Left lung (tissue), 10 donors: ENCODE measurements around the gene PCSK6. TPM values are rescaled to one million over a fixed set of nuclear protein-coding genes. Genes with fewer than 3 reads are reported as not detected.

ENCODE experiments used
- ATAC-seq: fragments of 200-7000 bp; cut with Tn5 transposase; one replicate; pipeline ENCODE4 v1.9.1; 2020; ENCODE audit warnings: moderate library complexity
- DNase-seq, 4 donors: peaks; one replicate each; pipeline ENCODE4 v3.0.0-alpha.2; 2013 to 2020
- H3K27ac ChIP-seq, 2 donors: fragments of 200-600 bp; sonication (generic) in 1 of 2; one replicate each; pipeline versions ENCODE4 v1.5.0 to v1.8.0; 2020 to 2021
- H3K27me3 ChIP-seq, 2 donors: fragments of 200-600 bp; sonication (generic) in 1 of 2; one replicate each; pipeline versions ENCODE4 v1.5.0 to v1.8.0; 2020 to 2021
- H3K36me3 ChIP-seq, 2 donors: fragments of 200-600 bp; sonication (generic) in 1 of 2; one replicate each; pipeline versions ENCODE4 v1.5.0 to v1.8.0; 2020 to 2021
- H3K4me1 ChIP-seq, 2 donors: fragments of 200-600 bp; one replicate each; pipeline ENCODE4 v1.8.0; 2021
- H3K4me3 ChIP-seq, 2 donors: fragments of 200-600 bp; sonication (generic) in 1 of 2; one replicate each; pipeline versions ENCODE4 v1.5.0 to v1.8.0; 2020 to 2021; ENCODE audit warnings: mild to moderate bottlenecking in 1 of 2
- H3K9me3 ChIP-seq, 2 donors: fragments of 200-600 bp; sonication (generic) in 1 of 2; one replicate each; pipeline versions ENCODE4 v1.5.0 to v1.8.0; 2020 to 2021
- CTCF ChIP-seq, 2 donors: fragments of 200-600 bp; sonication (generic) in 1 of 2; IDR thresholded peaks; one replicate each; pipeline versions ENCODE4 v1.5.0 to v1.8.0; 2021; ENCODE audit warnings: antibody characterized with exemption in 2 of 2
- intact Hi-C, 2 donors: fragments of 100-400 bp; cut with DNase I; formaldehyde crosslinking; loops; one replicate each; pipeline versions ENCODE4 v1.11.2 to v1.14.2; 2022
- polyA plus RNA-seq, 6 donors: library from polyadenylated mRNA; unstranded; fragments of 120-200 nt; gene quantifications; one replicate each; pipeline ENCODE4 v1.2.1, GENCODE V29; 2013; ENCODE audit not compliant: insufficient read length in 6 of 6
- total RNA-seq, 2 donors: library from RNA; stranded (reverse); fragmentation: NEBNext Ultra II Directional; extraction: Animal tissue kit (Norgen Biotek cat#: 25700); gene quantifications; one replicate each; pipeline ENCODE4 v1.2.1, GENCODE V29; 2021
- donor health status: DM: no; HTN: yes; CAD: no.
- donor health status: DM: no; HTN: no; CAD: no.

The PCSK6 gene
- total and polyA plus RNA-seq, 8 donors = 7.7 to 25.7 (median 22.8) TPM

GRCh38 chr15:101436526-101436925 is 53.0 kb downstream of the PCSK6 start:
- intact Hi-C loops = no loop called here

GRCh38 chr15:101435761-101436160 is 53.7 kb downstream of the PCSK6 start:
- no peak overlapping the region for H3K4me3 ChIP-seq
- no peak for DNase-seq
- no peaks in the 10 kb centered on the region for H3K9me3 ChIP-seq
- peaks cover 0 to 5% of the 10 kb centered on the region in 2 donors for H3K27me3 ChIP-seq
- ATAC-seq = no peak
- H3K4me1 ChIP-seq = peaks cover 5 to 6% of the 10 kb centered on the region in 2 donors
- H3K27ac ChIP-seq = no peak overlapping the region
- intact Hi-C loops = no loop called here
- H3K36me3 ChIP-seq = no peaks in the 10 kb centered on the region
- no peak for TF ChIP-seq CTCF (IDR thresholded peaks at IDR 0.05)

More at GRCh38 chr15:101436526-101436925, 53.0 kb downstream of the PCSK6 start:
- H3K36me3 ChIP-seq = no peaks in the 10 kb centered on the region
- ATAC-seq = no peak
- H3K27ac ChIP-seq = no peak overlapping the region
- DNase-seq = no peak
- no peaks in the 10 kb centered on the region for H3K9me3 ChIP-seq
- peaks cover 0 to 5% of the 10 kb centered on the region in 2 donors for H3K27me3 ChIP-seq
- peaks cover 5 to 6% of the 10 kb centered on the region in 2 donors for H3K4me1 ChIP-seq
- TF ChIP-seq CTCF (IDR thresholded peaks at IDR 0.05) = no peak
- no peak overlapping the region for H3K4me3 ChIP-seq

GRCh38 chr15:101434032-101434920 is 55.2 kb downstream of the PCSK6 start:
- intact Hi-C loops = no loop called here
- H3K36me3 ChIP-seq = no peaks in the 10 kb centered on the region
- H3K27me3 ChIP-seq = peaks cover 0 to 5% of the 10 kb centered on the region in 2 donors
- no peaks in the 10 kb centered on the region for H3K9me3 ChIP-seq
- peaks cover 5% of the 10 kb centered on the region in 2 donors for H3K4me1 ChIP-seq
- no peak for TF ChIP-seq CTCF (IDR thresholded peaks at IDR 0.05)
- no peak overlapping the region for H3K27ac ChIP-seq
- no peak for DNase-seq
- ATAC-seq = no peak
- H3K4me3 ChIP-seq = no peak overlapping the region

GRCh38 chr15:101433396-101433795 is 56.1 kb downstream of the PCSK6 start:
- H3K4me1 ChIP-seq = no peaks in the 10 kb centered on the region
- ATAC-seq = no peak
- no peak for DNase-seq
- intact Hi-C loops = no loop called here
- H3K27ac ChIP-seq = no peak overlapping the region
- H3K36me3 ChIP-seq = no peaks in the 10 kb centered on the region
- no peaks in the 10 kb centered on the region for H3K9me3 ChIP-seq
- peaks cover 0 to 5% of the 10 kb centered on the region in 2 donors for H3K27me3 ChIP-seq
- TF ChIP-seq CTCF (IDR thresholded peaks at IDR 0.05) = no peak
- H3K4me3 ChIP-seq = no peak overlapping the region

GRCh38 chr15:101432982-101433381 is 56.5 kb downstream of the PCSK6 start:
- intact Hi-C loops = no loop called here
- Histone ChIP-seq H3K27me3 (peaks cover 0 to 5% of the 10 kb centered on the region in 2 donors), H3K4me1 (no peaks in the 10 kb centered on the region)

More at GRCh38 chr15:101432982-101433381, 56.5 kb downstream of the PCSK6 start:
- DNase-seq = no peak
- TF ChIP-seq CTCF (IDR thresholded peaks at IDR 0.05) = no peak
- Histone ChIP-seq H3K4me3 (no peak overlapping the region), H3K27ac (no peak overlapping the region), H3K9me3 (no peaks in the 10 kb centered on the region), H3K36me3 (no peaks in the 10 kb centered on the region)
- ATAC-seq = no peak
